GM12864 (cell line): ENCODE measurements around the gene NBAS.

Experiments
- DNase-seq: peaks from one replicate; pipeline ENCODE4 v3.0.0-alpha.2; 2011; ENCODE audit warnings: low read depth
- H3K4me3 ChIP-seq: 2 replicates; pipeline ENCODE4 v1.5.1; 2011; ENCODE audit warnings: mild to moderate bottlenecking, low read depth, low read length, control low read depth
- CTCF ChIP-seq: IDR thresholded peaks from 2 replicates; pipeline ENCODE4 v1.5.1; 2011; ENCODE audit warnings: low read depth, mild to moderate bottlenecking, moderate library complexity, low read length, control low read depth, inconsistent platforms; ENCODE audit errors: missing control alignments

Gene NBAS

GRCh38 chr2:15127301-15127700 lies 433.8 kb downstream of the NBAS start:
- no peak for TF ChIP-seq CTCF
- DNase-seq: no peak
- no peak overlapping the region for H3K4me3 ChIP-seq

GRCh38 chr2:15126373-15126772 lies 434.8 kb downstream of the NBAS start:
- no peak for DNase-seq
- TF ChIP-seq CTCF: no peak
- H3K4me3 ChIP-seq: no peak overlapping the region

GRCh38 chr2:15122915-15123314 lies 438.2 kb downstream of the NBAS start:
- no peak for TF ChIP-seq CTCF
- H3K4me3 ChIP-seq: no peak overlapping the region
- no peak for DNase-seq

GRCh38 chr2:15120631-15121030 lies 440.5 kb downstream of the NBAS start:
- no peak for DNase-seq
- TF ChIP-seq CTCF: no peak
- no peak overlapping the region for H3K4me3 ChIP-seq

GRCh38 chr2:15119722-15120175 lies 441.4 kb downstream of the NBAS start:
- H3K4me3 ChIP-seq: no peak overlapping the region
- no peak for TF ChIP-seq CTCF
- no peak for DNase-seq

GRCh38 chr2:15117409-15118050 lies 443.6 kb downstream of the NBAS start:
- no peak for TF ChIP-seq CTCF
- no peak overlapping the region for H3K4me3 ChIP-seq
- no peak for DNase-seq
